ENCODE data around the gene P2RY6.

DNA sequence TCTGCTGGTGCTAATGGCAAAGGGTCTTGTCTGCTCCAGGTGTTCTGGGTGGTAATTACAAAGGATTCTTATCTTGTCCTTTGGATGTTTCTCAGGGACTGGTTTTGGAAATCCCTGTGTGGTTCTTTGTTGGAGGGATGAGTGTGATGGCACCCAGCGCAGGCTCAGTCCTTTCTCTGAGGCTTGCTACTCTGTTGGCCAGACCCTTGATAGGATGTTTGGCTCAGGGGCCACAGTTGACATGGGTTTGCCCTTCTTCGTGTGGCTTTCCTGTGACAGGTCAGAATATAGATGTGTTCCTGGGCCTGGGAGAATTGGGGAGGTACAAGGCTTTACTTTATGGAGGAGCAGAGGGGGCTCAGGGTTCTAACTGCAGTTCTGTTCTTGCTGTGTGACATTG, 39.9 kb downstream of the P2RY6 start:
- no peak for TF ChIP-seq CTCF (conservative IDR thresholded peaks at IDR 0.05)
- no peak for TF ChIP-seq EZH2 (IDR thresholded peaks at IDR 0.05; ENCODE audit: low read depth)
